GM13977 (cell line): ENCODE data around the gene SLC41A3.

Experiments
- DNase-seq: peaks from one replicate; pipeline ENCODE4 v3.0.0; 2012; ENCODE audit warnings: low spot score
- CTCF ChIP-seq: IDR thresholded peaks from 2 replicates; pipeline ENCODE4 v1.5.1; 2012; ENCODE audit warnings: mild to moderate bottlenecking, control low read depth; ENCODE audit not compliant: insufficient read depth; ENCODE audit errors: extremely low read depth, missing control alignments
- in situ Hi-C: fragments of 300-500 bp; cut with MboI; formaldehyde crosslinking; loops from one replicate; pipeline ENCODE4 v1.12.0; 2022; ENCODE audit warnings: low sequenced_read_pairs, low pct_unique_long_range_greater_than_20kb, mixed read lengths, inconsistent platforms; ENCODE audit not compliant: unreplicated experiment

The SLC41A3 gene

GRCh38 chr3:126057501-126057819, 26.5 kb downstream of the SLC41A3 start:
- no peak for DNase-seq
- in situ Hi-C loops, result no loop called here
- no peak for TF ChIP-seq CTCF

GRCh38 chr3:126056681-126057500, 27.0 kb downstream of the SLC41A3 start:
- DNase-seq, result no peak
- in situ Hi-C loops, result no loop called here
- TF ChIP-seq CTCF, result no peak

GRCh38 chr3:126056088-126056487, 27.8 kb downstream of the SLC41A3 start:
- no peak for DNase-seq
- in situ Hi-C loops, result no loop called here
- no peak for TF ChIP-seq CTCF

- no peak for DNase-seq
- in situ Hi-C loops, result no loop called here
- no peak for TF ChIP-seq CTCF
These were observed 29.1 kb downstream of the SLC41A3 start for GRCh38 chr3:126054870-126055269.

GRCh38 chr3:126053949-126054569, 29.9 kb downstream of the SLC41A3 start:
- no peak for TF ChIP-seq CTCF
- no peak for DNase-seq
- in situ Hi-C loops, result no loop called here

- DNase-seq, result no peak
- in situ Hi-C loops, result no loop called here
- TF ChIP-seq CTCF, result no peak
These were observed 30.4 kb downstream of the SLC41A3 start for GRCh38 chr3:126053513-126053912.
